CD4-positive, alpha-beta memory T cell (primary cell): ENCODE data around the gene SERPINA1. TPM values are rescaled to one million over a fixed set of nuclear protein-coding genes. Genes with fewer than 3 reads are reported as not detected.

Experiments used
- CTCF ChIA-PET: fragments of 350-600 bp; sonication (Branson Sonifier 250); formaldehyde crosslinking; loops from one replicate; lab custom pipeline; 2021; ENCODE audit warnings: inconsistent platforms; ENCODE audit not compliant: partially characterized antibody; lab: Charles Lee
- POLR2A ChIA-PET: fragments of 350-600 bp; sonication (Branson Sonifier 250); formaldehyde crosslinking; loops from one replicate; lab custom pipeline; 2021; ENCODE audit not compliant: partially characterized antibody; lab: Charles Lee
- DNase-seq, 5 donors: peaks; one replicate each; pipeline versions ENCODE4 v3.0.0 to v3.0.0-alpha.2; 2020 to 2022; ENCODE audit warnings: mixed read lengths in 1 of 5
- H3K27ac ChIP-seq: one replicate; pipeline ENCODE4 v1.7.0; 2013; ENCODE audit warnings: low read depth, low read length
- H3K27me3 ChIP-seq: 2 replicates; pipeline ENCODE4 v1.7.0; 2013; ENCODE audit warnings: mild to moderate bottlenecking, low read length, moderate library complexity; ENCODE audit not compliant: insufficient read depth
- H3K36me3 ChIP-seq: 2 replicates; pipeline ENCODE4 v1.7.0; 2013; ENCODE audit warnings: mild to moderate bottlenecking, low read length, moderate library complexity; ENCODE audit not compliant: insufficient read depth
- H3K4me1 ChIP-seq: 2 replicates; pipeline ENCODE4 v1.7.0; 2013; ENCODE audit warnings: mild to moderate bottlenecking, low read length, moderate library complexity; ENCODE audit not compliant: insufficient read depth
- H3K4me3 ChIP-seq, 2 donors: one replicate each; pipeline ENCODE4 v1.7.0; 2013; ENCODE audit warnings: low read length in 2 of 2, mild to moderate bottlenecking in 1 of 2
- H3K9me3 ChIP-seq, 2 donors: one replicate each; pipeline ENCODE4 v1.7.0; 2013; ENCODE audit warnings: low read length in 2 of 2, control low read depth in 1 of 2; ENCODE audit not compliant: control insufficient read depth in 1 of 2
- H3K27ac Mint-ChIP-seq, 7 donors: one replicate each; pipeline ENCODE4 v1.8.0; 2020 to 2021; ENCODE audit warnings: mixed read lengths in 7 of 7, mild to moderate bottlenecking in 6 of 7, inconsistent platforms in 3 of 7, moderate library complexity in 3 of 7
- H3K27me3 Mint-ChIP-seq, 2 donors: one replicate each; pipeline ENCODE4 v1.8.0; 2020 to 2021; ENCODE audit warnings: mixed read lengths in 2 of 2
- H3K36me3 Mint-ChIP-seq, 2 donors: one replicate each; pipeline ENCODE4 v1.8.0; 2020 to 2021; ENCODE audit warnings: mixed read lengths in 2 of 2, inconsistent platforms in 1 of 2, mild to moderate bottlenecking in 1 of 2
- H3K4me1 Mint-ChIP-seq, 4 donors: one replicate each; pipeline ENCODE4 v1.8.0; 2020 to 2021; ENCODE audit warnings: mixed read lengths in 4 of 4, mild to moderate bottlenecking in 1 of 4
- H3K4me3 Mint-ChIP-seq, 8 donors: one replicate each; pipeline ENCODE4 v1.8.0; 2020 to 2021; ENCODE audit warnings: mixed read lengths in 8 of 8, mild to moderate bottlenecking in 7 of 8, moderate library complexity in 6 of 8, inconsistent platforms in 3 of 8
- H3K9me3 Mint-ChIP-seq, 8 donors: one replicate each; pipeline ENCODE4 v1.8.0; 2020 to 2021; ENCODE audit warnings: mixed read lengths in 8 of 8, mild to moderate bottlenecking in 5 of 8, inconsistent platforms in 3 of 8, moderate library complexity in 1 of 8
- intact Hi-C: fragments of 100-400 bp; cut with micrococcal nuclease; formaldehyde crosslinking; loops from one replicate; pipeline ENCODE4 v1.15.1; 2023
- polyA plus RNA-seq, 2 donors: library from polyadenylated mRNA; unstranded; fragments of 300-500 nt; fragmentation: Illumina TruSeq; gene quantifications; one replicate each; pipeline ENCODE4 v1.2.3, GENCODE V29; 2021
- total RNA-seq, 2 experiments: library from RNA; stranded (reverse); gene quantifications; one replicate each; pipeline ENCODE4 v1.2.3, GENCODE V29; 2021

Gene SERPINA1
- total and polyA plus RNA-seq, 4 experiments from 2014 or later = 0.44 to 0.58 TPM; not detected in 2

- ChIA-PET CTCF (no interaction called here), POLR2A (no interaction called here)
- Mint-ChIP-seq H3K27ac (peak overlapping the region in 1 of 7 donors; percentile 66), H3K36me3 (no peaks in the 10 kb centered on the region), H3K27me3 (peaks cover 7 to 9% of the 10 kb centered on the region in 2 donors), H3K9me3 (peaks cover 0 to 4% (median 0%) of the 10 kb centered on the region in 8 donors), H3K4me1 (peaks cover 1 to 34% (median 12%) of the 10 kb centered on the region in 4 donors), H3K4me3 (no peak overlapping the region)
- no peaks in the 10 kb centered on the region for H3K27me3 ChIP-seq
- H3K4me1 ChIP-seq = peaks cover 22% of the 10 kb centered on the region
- no peak overlapping the region for H3K4me3 ChIP-seq
- no peak for DNase-seq
- H3K27ac ChIP-seq = no peak overlapping the region
- intact Hi-C loops = no loop called here
- H3K9me3 ChIP-seq = no peaks in the 10 kb centered on the region
- no peaks in the 10 kb centered on the region for H3K36me3 ChIP-seq
Observed at GRCh38 chr14:94393474-94393873, 5.1 kb upstream of the SERPINA1 start.

DNA sequence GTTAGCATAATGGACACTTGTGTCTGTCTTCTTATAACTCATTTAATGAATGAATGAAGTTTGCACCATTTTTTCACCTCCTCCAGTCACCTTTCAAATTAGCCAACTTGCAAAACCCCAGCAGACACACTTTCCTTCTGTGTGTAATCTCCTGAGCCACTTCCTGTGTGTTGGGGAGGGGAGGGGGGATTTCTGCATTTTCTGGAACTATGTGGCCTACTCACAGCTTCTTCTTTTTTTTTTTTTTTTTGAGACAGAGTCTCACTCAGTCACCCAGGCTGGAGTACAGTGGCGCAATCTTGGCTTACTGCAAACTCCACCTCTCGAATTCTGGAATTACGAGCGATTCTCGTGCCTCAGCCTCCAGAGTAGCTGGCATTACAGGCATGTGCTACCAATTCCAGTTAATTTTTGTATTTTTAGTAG is 4.1 kb upstream of the SERPINA1 start:
- no peaks in the 10 kb centered on the region for H3K27me3 ChIP-seq
- H3K4me3 ChIP-seq = no peak overlapping the region
- peaks cover 22% of the 10 kb centered on the region for H3K4me1 ChIP-seq
- ChIA-PET CTCF (no interaction called here), POLR2A (no interaction called here)
- H3K36me3 Mint-ChIP-seq = no peaks in the 10 kb centered on the region
- peaks cover 0 to 2% (median 0%) of the 10 kb centered on the region in 8 donors for H3K9me3 Mint-ChIP-seq
- peaks cover 4% of the 10 kb centered on the region in 2 donors for H3K27me3 Mint-ChIP-seq
- peak; percentile 1 to 52 (median 8) for DNase-seq
- H3K4me3 Mint-ChIP-seq = no peak overlapping the region
- peak overlapping the region in 1 of 7 donors; percentile 16 for H3K27ac Mint-ChIP-seq
- no peaks in the 10 kb centered on the region for H3K9me3 ChIP-seq
- no peak overlapping the region for H3K27ac ChIP-seq
- H3K4me1 Mint-ChIP-seq = peaks cover 1 to 34% (median 12%) of the 10 kb centered on the region in 4 donors
- intact Hi-C loops = no loop called here
- no peaks in the 10 kb centered on the region for H3K36me3 ChIP-seq

- intact Hi-C loops = no loop called here
- H3K9me3 ChIP-seq = no peaks in the 10 kb centered on the region
- H3K27me3 ChIP-seq = no peaks in the 10 kb centered on the region
- Mint-ChIP-seq H3K9me3 (peaks cover 0 to 2% (median 0%) of the 10 kb centered on the region in 8 donors), H3K36me3 (no peaks in the 10 kb centered on the region), H3K27me3 (peaks cover 0 to 1% of the 10 kb centered on the region in 2 donors), H3K4me1 (peaks cover 1 to 34% (median 12%) of the 10 kb centered on the region in 4 donors), H3K27ac (peak overlapping the region in 3 of 7 donors; percentile 23 to 52 (median 42)), H3K4me3 (no peak overlapping the region)
- no peaks in the 10 kb centered on the region for H3K36me3 ChIP-seq
- ChIA-PET POLR2A (no interaction called here), CTCF (no interaction called here)
- no peak for DNase-seq
- no peak overlapping the region for H3K4me3 ChIP-seq
- H3K4me1 ChIP-seq = peaks cover 22% of the 10 kb centered on the region
- no peak overlapping the region for H3K27ac ChIP-seq
Observed at GRCh38 chr14:94391281-94391975, 3.0 kb upstream of the SERPINA1 start.

DNA sequence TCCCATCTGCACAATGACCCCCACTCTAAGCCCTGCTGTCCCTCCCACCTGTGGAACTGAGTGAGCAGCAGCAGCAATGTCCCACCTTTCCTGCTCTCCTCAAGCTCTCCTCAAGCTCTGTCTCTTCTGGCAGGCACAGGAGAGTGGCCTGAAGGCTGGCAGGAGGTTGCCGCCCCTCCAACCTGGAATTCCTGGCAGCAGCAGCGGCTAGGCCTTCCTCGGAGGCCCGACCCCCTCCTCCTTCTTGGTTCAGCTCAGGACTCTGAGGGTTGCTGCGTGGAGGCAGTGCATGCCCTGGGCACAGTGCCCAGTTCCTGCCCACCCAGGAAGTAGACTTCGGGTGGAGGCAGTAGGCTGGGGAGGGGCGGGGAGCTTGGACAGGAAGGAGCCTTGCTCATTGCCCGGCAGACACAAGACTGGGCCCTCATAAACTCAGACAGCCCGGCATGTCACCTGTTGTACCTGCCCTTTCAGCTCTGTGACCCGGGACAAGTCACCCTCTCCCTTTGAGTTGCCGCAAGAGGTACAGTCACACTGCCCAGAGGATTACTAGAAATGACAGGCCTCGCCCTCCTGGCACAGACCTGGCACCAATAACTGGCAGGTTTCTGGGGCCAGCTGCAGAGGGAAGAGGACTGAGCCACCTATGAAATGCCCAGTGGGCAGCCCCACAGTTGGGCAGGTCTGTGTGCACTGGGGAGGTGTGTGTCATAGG is 2.1 kb upstream of the SERPINA1 start:
- H3K36me3 Mint-ChIP-seq = no peaks in the 10 kb centered on the region
- no peak overlapping the region for H3K4me3 Mint-ChIP-seq
- peaks cover 0 to 1% of the 10 kb centered on the region in 2 donors for H3K27me3 Mint-ChIP-seq
- no peak overlapping the region for H3K27ac ChIP-seq
- intact Hi-C loops = no loop called here
- H3K4me3 ChIP-seq = no peak overlapping the region
- ChIA-PET CTCF (no interaction called here), POLR2A (no interaction called here)
- no peaks in the 10 kb centered on the region for H3K27me3 ChIP-seq
- no peak for DNase-seq
- no peaks in the 10 kb centered on the region for H3K9me3 ChIP-seq
- H3K4me1 ChIP-seq = peaks cover 22% of the 10 kb centered on the region
- no peaks in the 10 kb centered on the region for H3K36me3 ChIP-seq
- peak overlapping the region in 2 of 7 donors; percentile 32 to 68 for H3K27ac Mint-ChIP-seq
- peaks cover 1 to 34% (median 12%) of the 10 kb centered on the region in 4 donors for H3K4me1 Mint-ChIP-seq
- H3K9me3 Mint-ChIP-seq = peaks cover 0 to 2% (median 0%) of the 10 kb centered on the region in 8 donors

- CTCF ChIA-PET = no interaction called here
Observed at GRCh38 chr14:94389731-94390371, 1.4 kb upstream of the SERPINA1 start.

GRCh38 chr14:94389104-94389469 is 685 bp upstream of the SERPINA1 start:
- Mint-ChIP-seq H3K36me3 (no peaks in the 10 kb centered on the region), H3K4me1 (peaks cover 1 to 26% (median 8%) of the 10 kb centered on the region in 4 donors), H3K4me3 (no peak overlapping the region), H3K27ac (no peak overlapping the region), H3K27me3 (peaks cover 0 to 1% of the 10 kb centered on the region in 2 donors), H3K9me3 (peaks cover 0 to 2% (median 0%) of the 10 kb centered on the region in 8 donors)
- Histone ChIP-seq H3K9me3 (no peaks in the 10 kb centered on the region), H3K27me3 (no peaks in the 10 kb centered on the region), H3K36me3 (no peaks in the 10 kb centered on the region), H3K4me1 (peaks cover 16% of the 10 kb centered on the region), H3K27ac (no peak overlapping the region), H3K4me3 (no peak overlapping the region)
- no peak for DNase-seq
- intact Hi-C loops = no loop called here
- CTCF ChIA-PET = no interaction called here
- POLR2A ChIA-PET = no interaction called here

More at GRCh38 chr14:94389731-94390371, 1.4 kb upstream of the SERPINA1 start:
- Mint-ChIP-seq H3K4me3 (no peak overlapping the region), H3K9me3 (peaks cover 0 to 2% (median 0%) of the 10 kb centered on the region in 8 donors), H3K27me3 (peaks cover 0 to 1% of the 10 kb centered on the region in 2 donors), H3K27ac (no peak overlapping the region), H3K36me3 (no peaks in the 10 kb centered on the region), H3K4me1 (peaks cover 1 to 31% (median 10%) of the 10 kb centered on the region in 4 donors)
- POLR2A ChIA-PET = no interaction called here
- no peaks in the 10 kb centered on the region for H3K27me3 ChIP-seq
- H3K4me3 ChIP-seq = no peak overlapping the region
- DNase-seq = no peak
- peaks cover 22% of the 10 kb centered on the region for H3K4me1 ChIP-seq
- H3K27ac ChIP-seq = no peak overlapping the region
- intact Hi-C loops = no loop called here
- H3K36me3 ChIP-seq = no peaks in the 10 kb centered on the region
- no peaks in the 10 kb centered on the region for H3K9me3 ChIP-seq

DNA sequence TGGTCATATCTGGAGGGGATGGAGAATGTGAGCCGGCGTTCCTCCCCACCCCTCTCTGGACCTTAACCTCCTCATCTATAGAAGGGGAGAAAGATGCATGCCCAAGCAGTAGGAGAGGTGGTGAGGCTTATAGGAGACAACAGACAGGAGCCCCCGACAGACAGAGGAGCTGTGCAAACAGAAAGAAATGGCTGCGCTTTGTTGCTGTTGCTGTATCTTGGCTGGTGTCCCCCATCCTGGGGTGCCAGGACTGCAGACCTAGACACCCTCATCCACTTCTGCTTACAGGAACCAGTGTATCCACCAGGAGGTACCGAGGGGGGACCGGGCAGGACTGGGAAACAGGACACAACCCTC is 397 bp downstream of the SERPINA1 start:
- Histone ChIP-seq H3K36me3 (no peaks in the 10 kb centered on the region), H3K27ac (no peak overlapping the region), H3K9me3 (no peaks in the 10 kb centered on the region), H3K27me3 (no peaks in the 10 kb centered on the region), H3K4me3 (no peak overlapping the region), H3K4me1 (peaks cover 14% of the 10 kb centered on the region)
- DNase-seq = no peak
- Mint-ChIP-seq H3K9me3 (peaks cover 0 to 2% (median 0%) of the 10 kb centered on the region in 8 donors), H3K27ac (no peak overlapping the region), H3K27me3 (peaks cover 0 to 1% of the 10 kb centered on the region in 2 donors), H3K4me3 (no peak overlapping the region), H3K4me1 (peaks cover 1 to 15% (median 5%) of the 10 kb centered on the region in 4 donors), H3K36me3 (no peaks in the 10 kb centered on the region)
- ChIA-PET CTCF (no interaction called here), POLR2A (no interaction called here)
- intact Hi-C loops = no loop called here
